Hindlimb muscle (tissue), 1 donor: ENCODE measurements around the gene EMC9. TPM values are rescaled to one million over a fixed set of nuclear protein-coding genes. Genes with fewer than 3 reads are reported as not detected.
"Not testable (repeated sequence)": the region's sequence is repeated elsewhere in the genome, so short reads cannot be mapped to it uniquely, and the experiment has no call there.

Experiments used
- DNase-seq: peaks from one replicate; pipeline ENCODE4 v3.0.0-alpha.2; 2013
- polyA plus RNA-seq: library from polyadenylated mRNA; unstranded; fragments of 120-200 nt; gene quantifications from one replicate; pipeline ENCODE4 v1.2.1, GENCODE V29; 2013; ENCODE audit not compliant: insufficient read length

EMC9 gene
- polyA plus RNA-seq, 1 donor = 29.8 TPM

GRCh38 chr14:24108336-24108874 is 33.0 kb downstream of the EMC9 start:
- no peak for DNase-seq

DNA sequence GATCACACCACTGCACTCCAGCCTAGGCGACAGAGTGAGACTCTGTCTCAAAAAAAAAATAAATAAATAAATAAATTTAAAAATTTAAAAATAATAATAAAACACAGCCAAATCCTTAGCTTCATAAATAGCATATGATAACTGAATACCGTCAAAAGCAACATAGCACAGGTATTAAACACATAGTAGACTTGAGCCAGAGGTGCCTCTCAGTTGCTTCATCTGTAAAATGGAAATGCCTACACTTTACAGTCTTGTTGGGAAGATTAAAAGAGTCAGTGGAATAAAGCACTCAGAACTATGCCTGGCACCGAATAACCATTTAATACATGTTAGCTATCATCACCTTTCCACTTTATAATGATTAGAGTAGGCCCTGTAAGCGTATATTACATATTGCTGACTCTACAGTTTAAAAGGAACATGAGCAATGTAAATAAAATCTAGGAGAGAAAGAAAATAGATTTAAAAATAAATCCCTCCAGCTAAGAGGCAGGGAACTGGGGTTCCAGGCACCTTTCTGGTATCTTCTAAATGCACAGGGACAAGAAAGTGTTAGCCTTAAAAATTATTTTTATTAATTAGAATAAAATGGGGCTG is 34.6 kb downstream of the EMC9 start:
- DNase-seq = no peak

GRCh38 chr14:24105609-24106239 is 35.7 kb downstream of the EMC9 start:
- DNase-seq = not testable (repeated sequence)

DNA sequence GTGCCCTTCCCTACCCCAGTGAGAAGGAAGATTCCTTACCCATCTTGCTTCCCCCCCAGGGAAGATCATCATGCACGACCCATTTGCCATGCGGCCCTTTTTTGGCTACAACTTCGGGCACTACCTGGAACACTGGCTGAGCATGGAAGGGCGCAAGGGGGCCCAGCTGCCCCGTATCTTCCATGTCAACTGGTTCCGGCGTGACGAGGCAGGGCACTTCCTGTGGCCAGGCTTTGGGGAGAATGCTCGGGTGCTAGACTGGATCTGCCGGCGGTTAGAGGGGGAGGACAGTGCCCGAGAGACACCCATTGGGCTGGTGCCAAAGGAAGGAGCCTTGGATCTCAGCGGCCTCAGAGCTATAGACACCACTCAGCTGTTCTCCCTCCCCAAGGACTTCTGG is 37.9 kb downstream of the EMC9 start:
- DNase-seq = no peak

GRCh38 chr14:24102357-24103048 is 38.9 kb downstream of the EMC9 start:
- no peak for DNase-seq

DNA sequence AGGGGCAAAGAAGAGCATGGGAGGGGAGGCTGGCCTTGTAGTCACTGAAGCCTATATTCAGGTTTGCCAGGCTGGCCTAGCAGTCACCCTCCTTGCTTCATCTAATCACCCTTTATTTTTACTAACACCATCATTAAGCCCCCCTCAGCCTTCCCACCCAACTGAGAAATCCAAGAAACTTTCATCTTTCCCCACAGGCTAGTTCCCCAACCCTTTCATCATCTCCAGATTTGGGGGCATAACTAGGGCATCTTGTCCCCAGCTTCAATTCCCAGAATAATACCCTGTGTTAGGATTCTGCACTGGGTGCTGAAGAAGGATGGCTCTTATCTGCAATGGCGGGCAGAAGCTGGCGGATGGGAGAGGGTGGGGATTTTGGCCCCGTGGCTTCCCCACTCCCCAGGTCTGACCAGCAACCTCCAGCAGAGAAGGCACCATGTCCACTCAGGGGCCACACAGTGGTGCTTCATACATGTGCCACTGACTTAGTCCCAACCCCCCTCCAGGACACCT is 40.4 kb downstream of the EMC9 start:
- DNase-seq = no peak

GRCh38 chr14:24100197-24100981 is 41.0 kb downstream of the EMC9 start:
- no peak for DNase-seq

GRCh38 chr14:24098927-24099813 is 42.2 kb downstream of the EMC9 start:
- no peak for DNase-seq

GRCh38 chr14:24098229-24098926 is 43.0 kb downstream of the EMC9 start:
- DNase-seq = no peak

GRCh38 chr14:24096545-24097181 is 44.7 kb downstream of the EMC9 start:
- no peak for DNase-seq

DNA sequence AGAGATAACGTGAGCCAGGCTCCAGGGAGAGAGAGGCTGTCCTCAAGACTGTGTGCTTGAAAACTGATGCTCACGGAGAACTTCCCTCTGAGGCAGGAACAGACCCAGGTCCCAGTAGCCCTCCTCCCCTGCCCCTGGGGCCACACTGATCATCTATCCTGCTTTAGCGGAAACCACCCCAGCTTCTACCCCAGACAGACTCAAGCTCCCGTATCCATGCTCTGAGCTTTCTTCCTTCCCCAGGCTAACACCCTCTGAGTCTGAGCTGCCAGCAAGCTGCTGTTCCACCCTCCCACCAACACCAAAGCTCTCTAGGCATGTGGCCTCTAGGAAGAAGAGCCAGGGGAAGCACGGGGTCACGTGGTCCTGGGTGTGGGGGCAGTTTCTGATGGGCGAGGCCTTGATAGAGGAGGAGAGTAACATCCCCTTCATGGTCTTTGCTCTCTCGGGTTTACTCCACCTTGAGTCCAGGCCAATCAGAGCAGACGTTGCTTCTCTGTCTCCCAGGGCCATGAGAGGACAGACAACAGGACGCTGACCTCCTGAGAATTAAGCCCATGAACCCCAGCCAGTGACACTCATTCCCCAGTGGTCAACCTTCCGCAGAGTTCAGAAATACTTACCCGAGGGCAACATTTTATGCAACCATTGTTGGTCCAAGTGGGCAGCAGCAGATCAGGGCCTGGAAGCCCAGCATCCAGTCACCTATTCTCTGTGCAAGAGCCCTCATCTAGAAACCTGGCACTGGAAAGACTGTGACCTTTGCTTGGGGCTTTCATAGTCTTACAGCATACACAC is 45.9 kb downstream of the EMC9 start:
- DNase-seq = no peak

DNA sequence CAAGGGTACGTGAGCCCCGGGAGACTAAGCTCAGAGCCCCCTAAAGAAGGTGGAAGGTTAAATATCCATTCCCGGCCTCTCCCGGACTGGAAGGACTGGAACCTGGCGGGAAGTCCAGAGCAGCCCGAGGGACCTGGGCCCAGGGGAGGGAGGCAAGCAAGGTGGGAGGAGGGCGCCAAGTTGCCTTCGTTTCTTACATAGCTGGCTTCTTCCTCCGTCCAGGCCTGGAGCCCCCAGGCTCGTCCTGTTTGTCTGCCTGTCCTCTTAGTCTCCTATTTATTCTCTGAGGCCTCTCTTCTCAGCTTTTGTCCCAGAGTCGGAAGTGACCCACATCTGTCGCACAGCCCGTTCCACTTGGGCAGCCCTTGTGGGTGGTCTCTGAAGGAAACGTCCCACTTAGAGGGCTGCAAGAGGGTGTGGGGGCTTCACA is 46.5 kb downstream of the EMC9 start:
- DNase-seq = no peak

DNA sequence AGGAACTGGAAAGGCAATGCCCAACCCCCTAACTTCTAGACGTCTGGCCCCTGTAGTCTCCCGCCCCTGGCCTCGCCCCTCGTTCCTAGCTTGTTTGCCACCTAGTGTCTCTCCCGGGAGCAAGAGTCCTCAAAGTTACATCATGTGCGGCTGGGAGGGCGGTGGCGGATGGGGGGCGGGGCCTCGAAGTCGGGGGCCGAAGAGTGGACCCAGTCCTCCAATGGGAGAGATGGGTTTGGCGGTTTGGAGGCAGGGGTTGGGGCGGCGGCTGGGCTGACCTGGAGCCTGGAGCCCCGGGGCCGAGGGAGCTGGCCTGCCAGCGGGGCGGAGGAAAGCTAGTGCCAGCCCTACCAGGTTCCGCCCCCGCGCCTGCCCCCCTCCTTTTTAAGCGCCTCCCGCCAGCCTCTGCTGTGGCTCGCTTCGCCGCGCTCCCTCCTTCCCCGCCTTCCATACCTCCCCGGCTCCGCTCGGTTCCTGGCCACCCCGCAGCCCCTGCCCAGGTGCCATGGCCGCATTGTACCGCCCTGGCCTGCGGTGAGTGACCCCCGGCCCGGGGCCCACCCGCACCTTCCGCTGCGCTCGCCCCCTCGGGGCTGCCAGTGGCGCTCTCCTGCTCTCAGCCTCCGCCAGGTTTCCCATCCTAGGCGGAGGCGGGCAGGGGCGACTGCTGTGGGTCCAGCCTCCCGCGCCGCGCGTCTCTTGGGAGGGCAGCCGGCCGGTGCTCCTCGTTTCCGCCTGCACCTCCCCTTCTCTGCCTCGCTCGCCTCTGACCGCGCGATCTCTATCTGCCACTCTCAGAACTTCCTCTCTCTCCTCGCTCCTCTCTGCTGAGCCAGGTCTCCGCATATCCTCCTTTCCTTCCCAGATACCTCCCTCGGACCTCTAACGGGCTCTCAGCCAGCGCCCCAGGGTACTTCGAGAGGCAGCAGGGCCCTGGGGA is 47.2 kb downstream of the EMC9 start, which contains the start of gene PCK2:
Gene PCK2 (plus strand): TSS at position 411 of the 940 bp plus-strand sequence. CDS start 95 bp downstream, at position 506.
- peak; percentile 68 for DNase-seq

- peak; percentile 13 for DNase-seq
Observed at GRCh38 chr14:24093207-24093900, 48.0 kb downstream of the EMC9 start.

GRCh38 chr14:24092505-24093206 is 48.7 kb downstream of the EMC9 start:
- DNase-seq = no peak

DNA sequence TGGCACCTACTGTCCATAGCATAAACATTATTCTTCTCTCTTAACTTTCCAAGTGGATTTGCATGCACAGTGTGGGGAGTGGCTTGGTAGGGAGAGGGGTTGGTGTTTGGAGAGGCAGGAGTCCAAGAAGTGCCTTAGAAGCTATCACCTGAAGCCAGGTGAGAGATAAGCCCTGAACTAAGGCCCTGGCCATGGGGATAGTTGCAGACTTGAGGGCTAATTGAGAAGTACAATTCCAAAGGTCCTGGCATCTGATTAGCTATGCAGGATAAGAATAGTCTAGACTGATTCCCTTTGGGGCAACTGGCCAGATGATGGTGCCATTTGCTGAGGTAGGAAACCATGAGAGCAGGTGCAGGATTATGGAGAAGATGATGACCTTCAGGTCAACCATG is 49.3 kb downstream of the EMC9 start:
- DNase-seq = no peak

DNA sequence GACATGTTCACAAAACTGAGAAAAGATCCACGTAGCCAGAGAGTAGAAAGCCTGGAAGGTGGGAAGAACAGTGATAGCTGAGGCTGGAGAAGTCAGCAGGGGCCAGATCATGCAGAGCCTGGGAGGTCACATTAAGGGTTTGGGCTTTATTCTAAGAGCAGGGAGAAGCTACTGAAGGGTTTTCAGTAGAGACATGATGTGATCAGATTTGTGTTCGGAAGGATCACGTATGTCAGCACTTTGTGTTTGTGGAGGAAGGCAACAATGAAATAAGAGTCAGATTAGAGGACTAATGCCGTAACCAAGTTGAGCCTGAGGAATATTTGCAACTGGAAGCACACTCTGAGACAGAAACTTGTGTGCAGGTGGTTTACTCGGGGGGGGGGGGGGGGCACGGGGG is 51.5 kb downstream of the EMC9 start:
- DNase-seq = no peak
